Endothelial cell of umbilical vein (primary cell): ENCODE measurements around the gene SHMT1. TPM values are rescaled to one million over a fixed set of nuclear protein-coding genes. Genes with fewer than 3 reads are reported as not detected.

Experiments
- BruUV-seq: library from RNA; stranded (reverse); fragments of 400-500 nt; replicated peaks from 2 replicates; lab custom pipeline; 2021; lab: Mats Ljungman, UMichigan
- CTCF ChIA-PET: fragments of 300-600, 350-600 bp; sonication (Branson Sonifier 250); formaldehyde crosslinking; loops from one replicate; lab custom pipeline; 2021; ENCODE audit warnings: antibody characterized with exemption, inconsistent platforms; lab: Charles Lee
- POLR2A ChIA-PET: fragments of 300-600, 350-600 bp; sonication (Branson Sonifier 250); formaldehyde crosslinking; loops from one replicate; lab custom pipeline; 2021; ENCODE audit warnings: antibody characterized with exemption, inconsistent platforms; lab: Charles Lee
- DNase-seq: peaks from one replicate; pipeline ENCODE4 v3.0.0-alpha.2; 2011; ENCODE audit warnings: low read depth, low spot score
- FAIRE-seq: peaks from 2 replicates; lab custom pipeline; 2011; peaks lifted over from hg19 to GRCh38; lab: Jason Lieb, UNC
- H2AFZ ChIP-seq: 2 replicates; pipeline ENCODE4 v1.6.0; 2012; ENCODE audit warnings: low read depth, low read length, control low read depth, inconsistent platforms
- H3K27ac ChIP-seq: 2 replicates; pipeline ENCODE4 v1.5.1; 2011; ENCODE audit warnings: low read depth, mild to moderate bottlenecking, control low read depth, low read length, moderate library complexity; ENCODE audit not compliant: insufficient read depth
- H3K27me3 ChIP-seq, 2 experiments: 2 replicates each; pipeline versions ENCODE4 v1.6.0 to v1.6.1; 2011; ENCODE audit warnings: low read length in 2 of 2, mixed read lengths in 1 of 2; ENCODE audit not compliant: control insufficient read depth in 2 of 2, insufficient read depth in 2 of 2
- H3K36me3 ChIP-seq, 2 experiments: 2 replicates in 1 of 2; 3 replicates in 1 of 2; pipeline ENCODE4 v1.5.1; 2011; ENCODE audit warnings: low read length in 2 of 2, mild to moderate bottlenecking in 1 of 2, moderate library complexity in 1 of 2; ENCODE audit not compliant: control insufficient read depth in 2 of 2, insufficient read depth in 2 of 2; ENCODE audit errors: extremely low read depth in 1 of 2
- H3K4me1 ChIP-seq: 3 replicates; pipeline ENCODE4 v1.5.1; 2011; ENCODE audit warnings: mild to moderate bottlenecking, low read length; ENCODE audit not compliant: control insufficient read depth, insufficient read depth; ENCODE audit errors: extremely low read depth
- H3K4me2 ChIP-seq: 2 replicates; pipeline ENCODE4 v1.6.1; 2011; ENCODE audit warnings: low read length, control low read depth, mixed read lengths; ENCODE audit not compliant: insufficient read depth
- H3K4me3 ChIP-seq, 3 experiments: fragments of 200-600 bp in 1 of 3; sonication (generic), shearing (Covaris generic) in 1 of 3; replicated peaks in 1 of 3; 2 replicates each; pipeline ENCODE4 v1.5.1; 2011 to 2016; ENCODE audit warnings: control low read depth in 3 of 3, low read length in 3 of 3, mild to moderate bottlenecking in 2 of 3, inconsistent platforms in 1 of 3, low read depth in 1 of 3, moderate library complexity in 1 of 3; ENCODE audit not compliant: insufficient read depth in 1 of 3
- H3K79me2 ChIP-seq: 2 replicates; pipeline ENCODE4 v1.6.0; 2012; ENCODE audit warnings: low read length, inconsistent platforms; ENCODE audit not compliant: control insufficient read depth, insufficient read depth
- H3K9ac ChIP-seq: replicated peaks from 2 replicates; pipeline ENCODE3; 2011; ENCODE audit warnings: low read length, control low read depth; ENCODE audit not compliant: insufficient read depth; ENCODE audit errors: extremely low read depth
- H3K9me1 ChIP-seq: replicated peaks from 3 replicates; pipeline ENCODE4 v1.6.0; 2011; ENCODE audit warnings: mild to moderate bottlenecking, low read length; ENCODE audit not compliant: control insufficient read depth, insufficient read depth; ENCODE audit errors: extremely low read depth
- H3K9me3 ChIP-seq: replicated peaks from 2 replicates; pipeline ENCODE4 v1.5.1; 2012; ENCODE audit warnings: low read length, inconsistent platforms; ENCODE audit not compliant: control insufficient read depth, insufficient read depth
- H4K20me1 ChIP-seq: replicated peaks from 2 replicates; pipeline ENCODE3; 2011; ENCODE audit warnings: mild to moderate bottlenecking, low read length; ENCODE audit not compliant: control insufficient read depth, insufficient read depth; ENCODE audit errors: extremely low read depth
- CTCF ChIP-seq, 2 donors: IDR thresholded peaks; 1 replicate in 1 of 2; 2 replicates in 1 of 2; pipeline ENCODE4 v1.5.1; 2011; ENCODE audit warnings: low read length in 2 of 2, mild to moderate bottlenecking in 2 of 2, moderate library complexity in 2 of 2, control low read depth in 1 of 2, inconsistent platforms in 1 of 2, low read depth in 1 of 2; ENCODE audit not compliant: insufficient read depth in 1 of 2; ENCODE audit errors: extremely low read depth in 1 of 2
- EZH2 ChIP-seq: IDR thresholded peaks from 2 replicates; pipeline ENCODE4 v1.6.1; 2012; ENCODE audit warnings: borderline replicate concordance, low read depth, mild to moderate bottlenecking, moderate library complexity, low read length, inconsistent platforms; ENCODE audit not compliant: severe bottlenecking
- FOS ChIP-seq: IDR thresholded peaks from 2 replicates; pipeline ENCODE4 v1.6.1; 2011; ENCODE audit warnings: mild to moderate bottlenecking, low read length, moderate library complexity, borderline replicate concordance; ENCODE audit not compliant: insufficient read depth
- GATA2 ChIP-seq: IDR thresholded peaks from 2 replicates; pipeline ENCODE4 v1.7.0; 2011; ENCODE audit warnings: low read depth, mild to moderate bottlenecking, moderate library complexity, mixed read lengths, low read length; ENCODE audit not compliant: insufficient read length, insufficient read depth
- JUN ChIP-seq: IDR thresholded peaks from 2 replicates; pipeline ENCODE4 v1.6.1; 2011; ENCODE audit warnings: borderline replicate concordance, low read depth; ENCODE audit not compliant: insufficient read length, insufficient read depth
- MYC ChIP-seq: IDR thresholded peaks from one replicate; pipeline ENCODE4 v1.6.1; 2011; ENCODE audit warnings: mild to moderate bottlenecking, low read depth, low read length
- POLR2A ChIP-seq: IDR thresholded peaks from 2 replicates; pipeline ENCODE4 v1.6.1; 2012; ENCODE audit warnings: low read depth, mild to moderate bottlenecking, control low read depth, low read length
- POLR2AphosphoS5 ChIP-seq: IDR thresholded peaks from 2 replicates; pipeline ENCODE4 v1.6.1; 2012; ENCODE audit warnings: low read depth, mild to moderate bottlenecking, control low read depth, low read length, moderate library complexity; ENCODE audit not compliant: insufficient read depth
- dilution Hi-C: fragments of 300-500 bp; cut with MboI; formaldehyde crosslinking; loops from one replicate; pipeline ENCODE4 v1.15.0; 2019; ENCODE audit warnings: low sequenced_read_pairs; ENCODE audit not compliant: extremely low pct_ligation_motif_present
- intact Hi-C: fragments of 100-400 bp; cut with micrococcal nuclease; formaldehyde crosslinking; loops from one replicate; pipeline ENCODE4 v1.10.0; 2022
- polyA plus RNA-seq, 4 experiments: library from polyadenylated mRNA; depleted of rRNA in 3 of 4; stranded (reverse) in 3 of 4; unstranded in 1 of 4; fragments of >200 nt; gene quantifications; 2 replicates each; pipeline versions ENCODE4 v1.2.1 to v1.2.3, GENCODE V29; 2011 to 2012; ENCODE audit warnings: missing spikeins in 1 of 4
- total RNA-seq: library from RNA; stranded (reverse); gene quantifications from 2 replicates; pipeline ENCODE4 v1.2.3, GENCODE V29; 2021
- TF ChIP-seq, protein P1 (sequence below): IDR thresholded peaks from 2 replicates; pipeline ENCODE4 v1.6.1; 2011; ENCODE audit not compliant: insufficient read depth, insufficient read length

Gene SHMT1
- total and polyA plus RNA-seq, 2 donors (not counting 3 experiments of a cell fraction or from before 2014, with no cell fraction given), result 18.9 to 27.6 TPM

- no peaks in the 10 kb centered on the region for H3K27me3 ChIP-seq
- FAIRE-seq, result no peak
- H3K27ac ChIP-seq, result no peak overlapping the region
- H4K20me1 ChIP-seq, result no peaks in the 10 kb centered on the region
- H3K79me2 ChIP-seq, result no peaks in the 10 kb centered on the region
- POLR2A ChIA-PET, result no interaction called here
- H3K9me3 ChIP-seq, result no peaks in the 10 kb centered on the region
- no peaks in the 10 kb centered on the region for H3K9me1 ChIP-seq
- DNase-seq, result no peak
- dilution Hi-C loops (no loop called here), intact Hi-C loops (no loop called here)
- no peaks in the 10 kb centered on the region for H3K36me3 ChIP-seq
- no peak overlapping the region for H3K9ac ChIP-seq
- H2AFZ ChIP-seq, result no peak overlapping the region
- no TSS peak for BruUV-seq
- H3K4me1 ChIP-seq, result no peaks in the 10 kb centered on the region
- no peak overlapping the region for H3K4me3 ChIP-seq
- CTCF ChIA-PET, result interaction anchor here (1.8 kb wide), 1 partner anchor 9 kb away, joined by 4 read pairs; no protein-coding TSS in a partner anchor
- no peak overlapping the region for H3K4me2 ChIP-seq
- no peak for TF ChIP-seq JUN
- TF ChIP-seq, protein P1, sequence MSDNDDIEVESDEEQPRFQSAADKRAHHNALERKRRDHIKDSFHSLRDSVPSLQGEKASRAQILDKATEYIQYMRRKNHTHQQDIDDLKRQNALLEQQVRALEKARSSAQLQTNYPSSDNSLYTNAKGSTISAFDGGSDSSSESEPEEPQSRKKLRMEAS, result no peak
- TF ChIP-seq POLR2A, result no peak
- no peak for TF ChIP-seq CTCF (IDR thresholded peaks at IDR 0.05; ENCODE audit: extremely low read depth in 1 of 2, insufficient read depth in 1 of 2, low read depth in 1 of 2, low read length in 2 of 2)
- TF ChIP-seq GATA2, result no peak
- no peak for TF ChIP-seq EZH2
- TF ChIP-seq FOS, result no peak
- TF ChIP-seq MYC, result no peak
- no peak for TF ChIP-seq POLR2AphosphoS5
Observed at GRCh38 chr17:18353541-18353940, 9.8 kb downstream of the SHMT1 start.
